ENCODE measurements around the gene PCDHGA12. TPM values are rescaled to one million over a fixed set of nuclear protein-coding genes. Genes with fewer than 3 reads are reported as not detected.

The PCDHGA12 gene
- total and polyA plus RNA-seq, 2 of the 8 experiments (the other 6 are each of a cell fraction or from before 2014, with no cell fraction given) = 0.88 to 1.3 TPM

DNA sequence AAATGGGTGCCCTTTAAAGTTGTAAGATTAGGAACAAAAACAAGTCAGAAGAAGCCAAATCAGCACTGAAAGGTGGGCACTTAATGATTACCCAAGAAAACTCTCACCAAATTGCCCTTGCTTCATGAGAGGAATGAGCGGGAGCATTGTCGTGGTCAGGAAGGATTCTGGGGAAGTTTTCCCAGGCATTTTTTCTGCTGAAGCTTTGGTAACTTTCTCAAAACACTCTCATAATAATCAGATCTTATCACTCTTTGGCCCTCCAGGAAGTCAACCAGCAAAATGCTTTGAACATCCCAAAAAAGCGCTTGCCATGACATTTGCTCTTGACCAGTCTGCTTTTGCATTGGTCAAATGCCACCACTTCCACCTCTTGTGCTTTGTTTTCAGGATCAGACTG is 35.0 kb downstream of the PCDHGA12 start:
- no peak for FAIRE-seq
- no peak overlapping the region for H3K27ac ChIP-seq (ENCODE audit: low read depth, low read length)

More for the DNA sequence above, 35.0 kb downstream of the PCDHGA12 start:
- Histone ChIP-seq H4K20me1 (replicated peaks in 1 of 2; ENCODE audit: control insufficient read depth in 1 of 2, insufficient read depth in 2 of 2, low read length in 2 of 2) (no peaks in the 10 kb centered on the region), H2AK5ac (ENCODE audit: low read depth, low read length) (no peak overlapping the region), H3K4me3 (ENCODE audit: extremely low read depth in 1 of 4, insufficient read depth in 2 of 4, low read depth in 3 of 4, low read length in 4 of 4) (no peak overlapping the region), H4K5ac (ENCODE audit: insufficient read length, low read depth, low read length) (no peak overlapping the region), H2BK15ac (ENCODE audit: low read length) (no peak overlapping the region), H3K4me2 (ENCODE audit: insufficient read depth in 1 of 2, low read depth in 2 of 2, low read length in 2 of 2) (no peak overlapping the region), H4K91ac (replicated peaks; ENCODE audit: insufficient read length, low read length) (no peak overlapping the region), H3K79me1 (ENCODE audit: low read depth, low read length) (no peaks in the 10 kb centered on the region), H2BK120ac (replicated peaks; ENCODE audit: low read depth, low read length) (no peak overlapping the region), H3K56ac (replicated peaks; ENCODE audit: insufficient read length, low read depth, low read length) (no peak overlapping the region), H3K4ac (replicated peaks; ENCODE audit: insufficient read length, low read depth, low read length) (no peak overlapping the region), H2AFZ (ENCODE audit: low read length) (no peak overlapping the region), H3K9me3 (ENCODE audit: insufficient read depth in 2 of 2, low read depth in 1 of 2, low read length in 1 of 2) (no peaks in the 10 kb centered on the region), H2BK12ac (ENCODE audit: low read depth, low read length) (no peak overlapping the region), H2BK5ac (ENCODE audit: low read depth, low read length) (no peak overlapping the region), H4K8ac (ENCODE audit: extremely low read depth, insufficient read depth, low read length) (no peak overlapping the region), H3K23me2 (ENCODE audit: low read depth, low read length) (no peaks in the 10 kb centered on the region), H3K4me1 (replicated peaks in 1 of 4; ENCODE audit: control insufficient read depth in 3 of 4, insufficient read depth in 4 of 4, low read length in 3 of 4) (no peaks in the 10 kb centered on the region), H3K79me2 (ENCODE audit: control insufficient read depth in 1 of 2, insufficient read depth in 2 of 2, low read length in 2 of 2) (no peaks in the 10 kb centered on the region), H3K18ac (ENCODE audit: extremely low read depth, low read length) (no peak overlapping the region), H3K9ac (replicated peaks in 1 of 4; ENCODE audit: extremely low read depth in 1 of 4, low read depth in 3 of 4, low read length in 3 of 4) (no peak overlapping the region), H3K23ac (ENCODE audit: insufficient read length) (no peak overlapping the region), H3K36me3 (ENCODE audit: control insufficient read depth in 2 of 4, insufficient read depth in 4 of 4, low read length in 3 of 4) (no peaks in the 10 kb centered on the region), H3K27me3 (replicated peaks in 1 of 4; ENCODE audit: control insufficient read depth in 3 of 4, extremely low read depth in 1 of 4, insufficient read depth in 3 of 4, low read length in 3 of 4) (no peaks in the 10 kb centered on the region), H2BK20ac (ENCODE audit: low read length) (no peak overlapping the region), H3K14ac (ENCODE audit: insufficient read length) (no peak overlapping the region)
- TF ChIP-seq NANOG (IDR thresholded peaks at IDR 0.05; ENCODE audit: insufficient read depth, low read depth, low read length, poor library complexity, severe bottlenecking) (no peak), TBP (IDR thresholded peaks at IDR 0.05; ENCODE audit: low read depth, low read length) (no peak), EZH2 (IDR thresholded peaks at IDR 0.05; ENCODE audit: low read depth, low read length, severe bottlenecking) (no peak), POLR2AphosphoS5 (IDR thresholded peaks at IDR 0.05; ENCODE audit: low read depth, low read length) (no peak), SP2 (IDR thresholded peaks at IDR 0.05; ENCODE audit: low read length) (no peak), CBX5 (IDR thresholded peaks at IDR 0.05; ENCODE audit: low read depth, low read length) (no peak), JUND (IDR thresholded peaks at IDR 0.05; ENCODE audit: low read length) (no peak), SIX5 (IDR thresholded peaks at IDR 0.05; ENCODE audit: low read depth, low read length) (no peak), TAF7 (optimal IDR thresholded peaks at IDR 0.05; ENCODE audit: borderline replicate concordance, low read depth, low read length) (no peak), BCL11A (IDR thresholded peaks at IDR 0.05; ENCODE audit: low read depth in 2 of 2, low read length in 2 of 2) (no peak), PHF8 (conservative IDR thresholded peaks at IDR 0.05; ENCODE audit: low read depth, low read length) (no peak)
- TF ChIP-seq, protein P1, sequence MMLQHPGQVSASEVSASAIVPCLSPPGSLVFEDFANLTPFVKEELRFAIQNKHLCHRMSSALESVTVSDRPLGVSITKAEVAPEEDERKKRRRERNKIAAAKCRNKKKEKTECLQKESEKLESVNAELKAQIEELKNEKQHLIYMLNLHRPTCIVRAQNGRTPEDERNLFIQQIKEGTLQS (IDR thresholded peaks at IDR 0.05; ENCODE audit: insufficient read depth, low read depth, low read length) = no peak
- POLR2A ChIA-PET (ENCODE audit: partially characterized antibody) = interaction anchor here (0.7 kb wide), 1 partner anchor 13 kb away, joined by 3 read pairs; no protein-coding TSS in a partner anchor
- CTCF ChIA-PET (ENCODE audit: partially characterized antibody) = interaction anchor here (0.8 to 4.5 kb wide), 5 partner anchors 13 to 59 kb away, joined by 4 to 31 read pairs (median 6); partner anchors contain the start of gene PCDHGA10
- 90% methylated on average over 3 of the region's 3 CpGs; no CpG with 5 or more reads in 1 of the 2 experiments for WGBS, 2 experiments (ENCODE audit: extremely low coverage in 1 of 2, insufficient coverage in 1 of 2, insufficient read length in 1 of 2, insufficient replicate concordance in 2 of 2, low coverage in 1 of 2, low lambda C conversion rate in 2 of 2, missing lambda C conversion rate in 1 of 2)
- DNase-seq (ENCODE audit: low read depth in 1 of 2, low spot score in 2 of 2) = no peak
